ENCODE measurements around the gene LRIG3. TPM values are rescaled to one million over a fixed set of nuclear protein-coding genes. Genes with fewer than 3 reads are reported as not detected.

LRIG3 gene
- total and polyA plus RNA-seq, 9 of the 15 experiments (the other 6 are each of a cell fraction or from before 2014, with no cell fraction given): 0.18 TPM; not detected in 8

- Histone ChIP-seq H3K27me3 (ENCODE audit: control insufficient read depth in 2 of 2, insufficient read depth in 2 of 2, low read length in 2 of 2) (no peaks in the 10 kb centered on the region), H3K36me3 (ENCODE audit: control insufficient read depth, insufficient read depth, low read length) (no peaks in the 10 kb centered on the region), H2AFZ (ENCODE audit: low read depth, low read length) (no peak overlapping the region), H4K20me1 (replicated peaks; ENCODE audit: control insufficient read depth, insufficient read depth, low read length) (no peaks in the 10 kb centered on the region), H3K9me1 (ENCODE audit: control insufficient read depth, insufficient read depth, low read length) (no peaks in the 10 kb centered on the region), H3K79me2 (ENCODE audit: control insufficient read depth, insufficient read depth, low read length) (no peaks in the 10 kb centered on the region), H3K4me3 (no peak overlapping the region), H3K9ac (ENCODE audit: insufficient read depth in 1 of 2, low read depth in 2 of 2, low read length in 2 of 2) (no peak overlapping the region), H3K9me3 (replicated peaks; ENCODE audit: control insufficient read depth, insufficient read depth, low read depth, low read length) (no peaks in the 10 kb centered on the region), H3K4me2 (ENCODE audit: insufficient read depth, low read length) (no peak overlapping the region), H3K27ac (ENCODE audit: extremely low read depth, low read depth, low read length) (no peak overlapping the region), H3K4me1 (replicated peaks in 1 of 2; ENCODE audit: control insufficient read depth in 2 of 2, insufficient read depth in 2 of 2, low read length in 2 of 2) (no peaks in the 10 kb centered on the region)
- in situ Hi-C loops (cut with MboI) (no loop called here), intact Hi-C loops (cut with micrococcal nuclease) (no loop called here)
- WGBS (ENCODE audit: insufficient coverage, low coverage, missing lambda C conversion rate): 2% methylated on average over 5 of the region's 5 CpGs
- FAIRE-seq (no peak), DNase-seq (ENCODE audit: extremely low read depth in 1 of 4, low spot score in 3 of 4) (no peak), ATAC-seq (no peak)
- CTCF ChIA-PET (ENCODE audit: low intra/inter-chr PET ratio): no interaction called here
- no TSS peak for BruUV-seq (replicated peaks)
- POLR2A ChIA-PET: no interaction called here
- TF ChIP-seq NFIX (CRISPR knock-in tag; IDR thresholded peaks at IDR 0.05; ENCODE audit: low read depth) (no peak), ZFP30 (CRISPR knock-in tag; IDR thresholded peaks at IDR 0.05; ENCODE audit: borderline replicate concordance) (no peak), XRCC3 (IDR thresholded peaks at IDR 0.05) (no peak), PURB (CRISPR knock-in tag; IDR thresholded peaks at IDR 0.05; ENCODE audit: low read depth) (no peak), SRSF3 (IDR thresholded peaks at IDR 0.05; ENCODE audit: insufficient read depth, low read length) (no peak), MAX (CRISPR knock-in tag; IDR thresholded peaks at IDR 0.05) (no peak), NCOA2 (IDR thresholded peaks at IDR 0.05; ENCODE audit: partially characterized antibody in 2 of 2) (no peak), KLF13 (tag; IDR thresholded peaks at IDR 0.05; ENCODE audit: borderline replicate concordance, low read depth) (no peak), ZBTB40 (IDR thresholded peaks at IDR 0.05) (no peak), ZBTB40 (CRISPR knock-in tag; IDR thresholded peaks at IDR 0.05) (no peak), KLF6 (CRISPR knock-in tag; IDR thresholded peaks at IDR 0.05; ENCODE audit: borderline replicate concordance) (no peak), CHD4 (IDR thresholded peaks at IDR 0.05; ENCODE audit: insufficient read depth, insufficient replicate concordance, low read depth, low read length, poor library complexity, severe bottlenecking) (no peak), RFX7 (CRISPR knock-in tag; IDR thresholded peaks at IDR 0.05) (no peak), KAT2B (IDR thresholded peaks at IDR 0.05; ENCODE audit: low read depth, low read length) (no peak)
These were observed 72.3 kb downstream of the LRIG3 start for GRCh38 chr12:58847901-58848600.

Data from K562 (cell line).